ENCODE data around the gene PM20D1.
A peak's percentile ranks its signal among the peaks of the same experiment; 100 is the strongest.

The PM20D1 gene

GRCh38 chr1:205812878-205813754, 36.8 kb downstream of the PM20D1 start, which contains the start of gene SLC41A1:
Gene SLC41A1 (minus strand): TSS chr1:205813198. CDS start chr1:205810441, 2,757 bp downstream.
- H3K27me3 ChIP-seq (ENCODE audit: insufficient read depth, insufficient read length): peaks cover 8% of the 10 kb centered on the region
- H3K36me3 ChIP-seq (ENCODE audit: insufficient read depth, insufficient read length, low read length): peaks cover 27% of the 10 kb centered on the region
- peak; percentile 89 for DNase-seq (ENCODE audit: low read depth, low spot score)
- H3K9ac ChIP-seq (ENCODE audit: insufficient read length, low read depth): peak within 1 kb of the TSS; percentile 86
- H3K4me3 ChIP-seq (ENCODE audit: insufficient read length, low read depth): peak within 1 kb of the TSS; percentile 78
- peaks cover 24% of the 10 kb centered on the region for H3K4me1 ChIP-seq (ENCODE audit: insufficient read depth, insufficient read length)
- TF ChIP-seq SUZ12 (IDR thresholded peaks at IDR 0.05; ENCODE audit: extremely low read depth, insufficient read depth, insufficient read length) (no peak), ZNF274 (IDR thresholded peaks at IDR 0.05; ENCODE audit: low read depth, low read length) (no peak), YY1 (IDR thresholded peaks at IDR 0.05; ENCODE audit: insufficient read depth, insufficient read length) (no peak)
- no peaks in the 10 kb centered on the region for H3K9me3 ChIP-seq (ENCODE audit: insufficient read depth, low read length)

- TF ChIP-seq ZNF274 (IDR thresholded peaks at IDR 0.05; ENCODE audit: low read depth, low read length): no peak
- peaks cover 32% of the 10 kb centered on the region for H3K36me3 ChIP-seq (ENCODE audit: insufficient read depth, insufficient read length, low read length)
- H3K4me3 ChIP-seq (ENCODE audit: insufficient read length, low read depth): peak overlapping the region; percentile 78
- peaks cover 24% of the 10 kb centered on the region for H3K4me1 ChIP-seq (ENCODE audit: insufficient read depth, insufficient read length)
- no peaks in the 10 kb centered on the region for H3K9me3 ChIP-seq (ENCODE audit: insufficient read depth, low read length)
- H3K9ac ChIP-seq (ENCODE audit: insufficient read length, low read depth): peak overlapping the region; percentile 74
- peaks cover 8% of the 10 kb centered on the region for H3K27me3 ChIP-seq (ENCODE audit: insufficient read depth, insufficient read length)
- DNase-seq (ENCODE audit: low read depth, low spot score): no peak
Observed at GRCh38 chr1:205812271-205812877, 37.6 kb downstream of the PM20D1 start.

GRCh38 chr1:205811660-205812059, 38.3 kb downstream of the PM20D1 start:
- peaks cover 8% of the 10 kb centered on the region for H3K27me3 ChIP-seq (ENCODE audit: insufficient read depth, insufficient read length)
- no peak for DNase-seq (ENCODE audit: low read depth, low spot score)
- no peak for TF ChIP-seq ZNF274 (IDR thresholded peaks at IDR 0.05; ENCODE audit: low read depth, low read length)
- TF ChIP-seq SUZ12 (IDR thresholded peaks at IDR 0.05; ENCODE audit: extremely low read depth, insufficient read depth, insufficient read length): no peak
- no peak for TF ChIP-seq YY1 (IDR thresholded peaks at IDR 0.05; ENCODE audit: insufficient read depth, insufficient read length)
- H3K9me3 ChIP-seq (ENCODE audit: insufficient read depth, low read length): no peaks in the 10 kb centered on the region
- peak overlapping the region; percentile 66 for H3K9ac ChIP-seq (ENCODE audit: insufficient read length, low read depth)
- H3K36me3 ChIP-seq (ENCODE audit: insufficient read depth, insufficient read length, low read length): peaks cover 38% of the 10 kb centered on the region
- peak overlapping the region; percentile 78 for H3K4me3 ChIP-seq (ENCODE audit: insufficient read length, low read depth)
- peaks cover 24% of the 10 kb centered on the region for H3K4me1 ChIP-seq (ENCODE audit: insufficient read depth, insufficient read length)

GRCh38 chr1:205810448-205811157, 39.3 kb downstream of the PM20D1 start:
- Histone ChIP-seq H3K9ac (ENCODE audit: insufficient read length, low read depth) (no peak overlapping the region), H3K9me3 (ENCODE audit: insufficient read depth, low read length) (no peaks in the 10 kb centered on the region), H3K4me3 (ENCODE audit: insufficient read length, low read depth) (no peak overlapping the region), H3K4me1 (ENCODE audit: insufficient read depth, insufficient read length) (peaks cover 24% of the 10 kb centered on the region), H3K36me3 (ENCODE audit: insufficient read depth, insufficient read length, low read length) (peaks cover 48% of the 10 kb centered on the region), H3K27me3 (ENCODE audit: insufficient read depth, insufficient read length) (peaks cover 8% of the 10 kb centered on the region)
- TF ChIP-seq YY1 (IDR thresholded peaks at IDR 0.05; ENCODE audit: insufficient read depth, insufficient read length) (no peak), SUZ12 (IDR thresholded peaks at IDR 0.05; ENCODE audit: extremely low read depth, insufficient read depth, insufficient read length) (no peak), ZNF274 (IDR thresholded peaks at IDR 0.05; ENCODE audit: low read depth, low read length) (no peak)
- DNase-seq (ENCODE audit: low read depth, low spot score): no peak

GRCh38 chr1:205809942-205810345, 40.0 kb downstream of the PM20D1 start:
- no peaks in the 10 kb centered on the region for H3K9me3 ChIP-seq (ENCODE audit: insufficient read depth, low read length)
- DNase-seq (ENCODE audit: low read depth, low spot score): no peak
- no peak for TF ChIP-seq YY1 (IDR thresholded peaks at IDR 0.05; ENCODE audit: insufficient read depth, insufficient read length)
- peak overlapping the region; percentile 5 for H3K9ac ChIP-seq (ENCODE audit: insufficient read length, low read depth)
- peaks cover 24% of the 10 kb centered on the region for H3K4me1 ChIP-seq (ENCODE audit: insufficient read depth, insufficient read length)
- peaks cover 54% of the 10 kb centered on the region for H3K36me3 ChIP-seq (ENCODE audit: insufficient read depth, insufficient read length, low read length)
- peaks cover 8% of the 10 kb centered on the region for H3K27me3 ChIP-seq (ENCODE audit: insufficient read depth, insufficient read length)
- H3K4me3 ChIP-seq (ENCODE audit: insufficient read length, low read depth): no peak overlapping the region

GRCh38 chr1:205809469-205809868, 40.5 kb downstream of the PM20D1 start:
- Histone ChIP-seq H3K9ac (ENCODE audit: insufficient read length, low read depth) (peak overlapping the region; percentile 5), H3K9me3 (ENCODE audit: insufficient read depth, low read length) (no peaks in the 10 kb centered on the region), H3K4me3 (ENCODE audit: insufficient read length, low read depth) (no peak overlapping the region), H3K27me3 (ENCODE audit: insufficient read depth, insufficient read length) (peaks cover 5% of the 10 kb centered on the region), H3K36me3 (ENCODE audit: insufficient read depth, insufficient read length, low read length) (peaks cover 58% of the 10 kb centered on the region), H3K4me1 (ENCODE audit: insufficient read depth, insufficient read length) (peaks cover 24% of the 10 kb centered on the region)
- no peak for TF ChIP-seq SUZ12 (IDR thresholded peaks at IDR 0.05; ENCODE audit: extremely low read depth, insufficient read depth, insufficient read length)
- DNase-seq (ENCODE audit: low read depth, low spot score): no peak

- Histone ChIP-seq H3K27me3 (ENCODE audit: insufficient read depth, insufficient read length) (no peaks in the 10 kb centered on the region), H3K4me3 (ENCODE audit: insufficient read length, low read depth) (no peak overlapping the region), H3K9me3 (ENCODE audit: insufficient read depth, low read length) (no peaks in the 10 kb centered on the region), H3K4me1 (ENCODE audit: insufficient read depth, insufficient read length) (peaks cover 8% of the 10 kb centered on the region), H3K9ac (ENCODE audit: insufficient read length, low read depth) (no peak overlapping the region), H3K36me3 (ENCODE audit: insufficient read depth, insufficient read length, low read length) (peaks cover 71% of the 10 kb centered on the region)
- no peak for DNase-seq (ENCODE audit: low read depth, low spot score)
- TF ChIP-seq ZNF274 (IDR thresholded peaks at IDR 0.05; ENCODE audit: low read depth, low read length) (no peak), YY1 (IDR thresholded peaks at IDR 0.05; ENCODE audit: insufficient read depth, insufficient read length) (no peak), SUZ12 (IDR thresholded peaks at IDR 0.05; ENCODE audit: extremely low read depth, insufficient read depth, insufficient read length) (no peak)
Observed at GRCh38 chr1:205805082-205805711, 44.7 kb downstream of the PM20D1 start.

Data from NT2/D1 (cell line).